IMR-90 (cell line): Measurements from ENCODE around the gene PTK7. TPM values are rescaled to one million over a fixed set of nuclear protein-coding genes. Genes with fewer than 3 reads are reported as not detected.

Experiments used
- ATAC-seq: fragments of 200-7000 bp; cut with Tn5 transposase; 2 replicates; pipeline ENCODE4 v1.9.1; 2020; ENCODE audit warnings: low read depth, mild to moderate bottlenecking, moderate library complexity
- BruUV-seq: library from RNA; stranded (reverse); fragments of 400-500 nt; replicated peaks from 2 replicates; lab custom pipeline; 2021; lab: Mats Ljungman, UMichigan
- CTCF ChIA-PET: fragments of 300-600 bp; formaldehyde crosslinking; extraction: SDS; loops from one replicate; lab custom pipeline; 2021; ENCODE audit warnings: antibody characterized with exemption; lab: Yijun Ruan, JAX
- POLR2A ChIA-PET: fragments of 300-600 bp; sonication (Branson Sonifier 250); formaldehyde crosslinking; loops from one replicate; lab custom pipeline; 2022; ENCODE audit warnings: antibody characterized with exemption; ENCODE audit not compliant: unreplicated experiment; lab: Charles Lee
- DNase-seq: peaks from one replicate; pipeline ENCODE4 v3.0.0; 2013
- H2AFZ ChIP-seq: replicated peaks from 2 replicates; pipeline ENCODE3; 2013; ENCODE audit warnings: low read length, mild to moderate bottlenecking; ENCODE audit not compliant: poor library complexity
- H2AK5ac ChIP-seq: 2 replicates; pipeline ENCODE4 v1.6.1; 2013; ENCODE audit warnings: low read depth, low read length, inconsistent platforms
- H2AK9ac ChIP-seq: replicated peaks from 2 replicates; pipeline ENCODE3; 2013; ENCODE audit warnings: mild to moderate bottlenecking, low read depth, low read length, moderate library complexity; ENCODE audit not compliant: poor library complexity
- H2BK120ac ChIP-seq: 2 replicates; pipeline ENCODE4 v1.6.1; 2013; ENCODE audit warnings: low read depth, low read length, inconsistent platforms
- H2BK15ac ChIP-seq: 3 replicates; pipeline ENCODE4 v1.6.1; 2013; ENCODE audit warnings: low read depth, low read length, inconsistent platforms
- H2BK20ac ChIP-seq: 2 replicates; pipeline ENCODE4 v1.6.1; 2013; ENCODE audit warnings: low read depth, mild to moderate bottlenecking, inconsistent platforms, low read length, moderate library complexity
- H2BK5ac ChIP-seq: 2 replicates; pipeline ENCODE4 v1.6.1; 2013; ENCODE audit warnings: mild to moderate bottlenecking, low read depth, low read length, inconsistent platforms; ENCODE audit not compliant: poor library complexity, severe bottlenecking
- H3K14ac ChIP-seq: replicated peaks from 2 replicates; pipeline ENCODE4 v1.6.1; 2013; ENCODE audit warnings: low read depth, low read length, inconsistent platforms
- H3K18ac ChIP-seq: 2 replicates; pipeline ENCODE4 v1.6.1; 2013; ENCODE audit warnings: low read depth, low read length, control low read depth
- H3K23ac ChIP-seq: 2 replicates; pipeline ENCODE4 v1.6.1; 2013; ENCODE audit warnings: low read depth, low read length, inconsistent platforms
- H3K27ac ChIP-seq: 2 replicates; pipeline ENCODE4 v1.5.1; 2013; ENCODE audit warnings: mild to moderate bottlenecking, control low read depth, low read length; ENCODE audit not compliant: insufficient read depth
- H3K27me3 ChIP-seq: 2 replicates; pipeline ENCODE4 v1.6.1; 2013; ENCODE audit warnings: low read length; ENCODE audit not compliant: control insufficient read depth, insufficient read depth
- H3K36me3 ChIP-seq: 2 replicates; pipeline ENCODE4 v1.6.1; 2013; ENCODE audit warnings: low read length, mixed read lengths; ENCODE audit not compliant: control insufficient read depth, insufficient read depth
- H3K4ac ChIP-seq: 2 replicates; pipeline ENCODE4 v1.6.1; 2013; ENCODE audit warnings: low read depth, low read length, inconsistent platforms
- H3K4me1 ChIP-seq: 2 replicates; pipeline ENCODE4 v1.6.1; 2013; ENCODE audit warnings: low read length, mixed read lengths; ENCODE audit not compliant: control insufficient read depth, insufficient read depth
- H3K4me2 ChIP-seq: 2 replicates; pipeline ENCODE4 v1.6.1; 2013; ENCODE audit warnings: low read depth, mild to moderate bottlenecking, control low read depth, low read length, moderate library complexity
- H3K4me3 ChIP-seq: 2 replicates; pipeline ENCODE4 v1.5.1; 2013; ENCODE audit warnings: low read depth, mild to moderate bottlenecking, control low read depth, low read length, moderate library complexity; ENCODE audit not compliant: insufficient read depth
- H3K56ac ChIP-seq: 2 replicates; pipeline ENCODE4 v1.6.1; 2013; ENCODE audit warnings: low read length, inconsistent platforms; ENCODE audit not compliant: insufficient read depth; ENCODE audit errors: extremely low read depth
- H3K79me1 ChIP-seq, 2 experiments: 2 replicates each; pipeline ENCODE4 v1.6.1; 2013; ENCODE audit warnings: low read length in 2 of 2, inconsistent platforms in 1 of 2, low read depth in 1 of 2
- H3K9ac ChIP-seq: 2 replicates; pipeline ENCODE4 v1.6.1; 2013; ENCODE audit warnings: low read depth, low read length, control low read depth
- H3K9me1 ChIP-seq: 2 replicates; pipeline ENCODE4 v1.6.1; 2013; ENCODE audit warnings: low read length, inconsistent platforms; ENCODE audit not compliant: insufficient read depth
- H3K9me3 ChIP-seq: 2 replicates; pipeline ENCODE4 v1.6.1; 2013; ENCODE audit warnings: low read length; ENCODE audit not compliant: control insufficient read depth, insufficient read depth
- H4K20me1 ChIP-seq: 2 replicates; pipeline ENCODE4 v1.6.1; 2013; ENCODE audit warnings: low read length, inconsistent platforms; ENCODE audit not compliant: insufficient read depth
- H4K5ac ChIP-seq: 2 replicates; pipeline ENCODE4 v1.6.1; 2013; ENCODE audit warnings: mild to moderate bottlenecking, low read depth, low read length, control low read depth
- H4K8ac ChIP-seq, 2 experiments: 2 replicates each; pipeline ENCODE4 v1.6.1; 2013; ENCODE audit warnings: low read depth in 2 of 2, low read length in 2 of 2, control low read depth in 1 of 2, inconsistent platforms in 1 of 2
- H4K91ac ChIP-seq: 2 replicates; pipeline ENCODE4 v1.6.1; 2013; ENCODE audit warnings: low read depth, low read length, inconsistent platforms; ENCODE audit not compliant: insufficient read depth
- BHLHE40 ChIP-seq: fragments of 150-350 bp; IDR thresholded peaks from 2 replicates; pipeline ENCODE4 v1.6.1; 2016; ENCODE audit warnings: mild to moderate bottlenecking, low read depth, low read length
- CTCF ChIP-seq: conservative IDR thresholded peaks from 2 replicates; pipeline ENCODE4 v1.5.1; 2012; ENCODE audit warnings: mild to moderate bottlenecking, low read depth, low read length, improper control_type of control experiment
- MAFK ChIP-seq: IDR thresholded peaks from 2 replicates; pipeline ENCODE4 v1.6.1; 2012; ENCODE audit warnings: low read depth, low read length, improper control_type of control experiment
- NFE2L2 ChIP-seq: fragments of 150-350 bp; IDR thresholded peaks from 2 replicates; pipeline ENCODE4 v1.6.1; 2016; ENCODE audit warnings: low read depth, mild to moderate bottlenecking, low read length
- POLR2A ChIP-seq: IDR thresholded peaks from 2 replicates; pipeline ENCODE4 v1.6.1; 2012; ENCODE audit warnings: mild to moderate bottlenecking, low read depth, low read length
- RAD21 ChIP-seq: IDR thresholded peaks from 2 replicates; pipeline ENCODE4 v1.6.1; 2012; ENCODE audit warnings: low read length, improper control_type of control experiment
- RCOR1 ChIP-seq: IDR thresholded peaks from 2 replicates; pipeline ENCODE4 v1.6.1; 2012; ENCODE audit warnings: mild to moderate bottlenecking, low read length, improper control_type of control experiment; ENCODE audit not compliant: insufficient replicate concordance
- RFX5 ChIP-seq: IDR thresholded peaks from 2 replicates; pipeline ENCODE4 v1.8.0; 2012; ENCODE audit warnings: low read depth, mild to moderate bottlenecking, low read length, moderate library complexity
- USF2 ChIP-seq: fragments of 150-350 bp; IDR thresholded peaks from 2 replicates; pipeline ENCODE4 v1.6.1; 2017; ENCODE audit warnings: mild to moderate bottlenecking, antibody characterized with exemption, low read length, low read depth
- WGBS, 2 experiments: methylation state at CpG; one replicate each; pipeline versions ENCODE4 v1.1.5 to v1.1.7; 2013; ENCODE audit warnings: missing lambda C conversion rate in 2 of 2; ENCODE audit not compliant: insufficient read length in 1 of 2; ENCODE audit errors: extremely low coverage in 2 of 2; 5-methylcytosine and 5-hydroxymethylcytosine counted together
- dilution Hi-C: fragments of 300-500 bp; cut with HindIII; formaldehyde crosslinking; loops from one replicate; pipeline ENCODE4 v1.14.3; 2018; ENCODE audit warnings: low sequenced_read_pairs; ENCODE audit not compliant: unreplicated experiment
- in situ Hi-C: fragments of 300-500 bp; cut with MboI; formaldehyde crosslinking; loops from 3 replicates; pipeline ENCODE4 v1.14.3; 2019; ENCODE audit warnings: low sequenced_read_pairs, inconsistent platforms, mixed read lengths
- intact Hi-C: fragments of 100-400 bp; cut with micrococcal nuclease; formaldehyde crosslinking; loops from 2 replicates; pipeline ENCODE4 v1.10.0; 2022
- polyA plus RNA-seq, 3 experiments: library from polyadenylated mRNA; depleted of rRNA; stranded (reverse); fragments of >200 nt; gene quantifications; 2 replicates each; pipeline ENCODE4 v1.2.3, GENCODE V29; 2012; ENCODE audit warnings: low replicate concordance in 1 of 3
- total RNA-seq: library from RNA; depleted of rRNA; stranded (reverse); fragments of >200 nt; gene quantifications from 2 replicates; pipeline ENCODE4 v1.2.3, GENCODE V29; 2012
- TF ChIP-seq, protein P1 (sequence below): fragments of 150-350 bp; IDR thresholded peaks from 2 replicates; pipeline ENCODE4 v1.6.1; 2016; ENCODE audit warnings: low read depth, mild to moderate bottlenecking, low read length, moderate library complexity, borderline replicate concordance

The PTK7 gene
- total and polyA plus RNA-seq, 2 of the 4 experiments (the other 2 are of a cell fraction), result 47.1 to 142 TPM

- POLR2A ChIA-PET, result no interaction called here
Measured at GRCh38 chr6:43038727-43039126, 37.4 kb upstream of the PTK7 start.

More at GRCh38 chr6:43038727-43039126, 37.4 kb upstream of the PTK7 start:
- no peak for DNase-seq
- intact Hi-C loops (no loop called here), in situ Hi-C loops (no loop called here), dilution Hi-C loops (no loop called here)
- Histone ChIP-seq H3K4ac (no peak overlapping the region), H2AK5ac (no peak overlapping the region), H3K9ac (no peak overlapping the region), H3K23ac (no peak overlapping the region), H4K8ac (no peak overlapping the region), H3K56ac (no peak overlapping the region), H3K79me1 (peaks cover 7 to 9% of the 10 kb centered on the region in 2 experiments; a peak in 2 of 4 replicates), H3K4me2 (no peak overlapping the region), H2AFZ (no peak overlapping the region), H3K4me3 (no peak overlapping the region), H3K9me1 (no peaks in the 10 kb centered on the region), H4K5ac (no peak overlapping the region), H3K4me1 (no peaks in the 10 kb centered on the region), H3K18ac (no peak overlapping the region), H2BK120ac (no peak overlapping the region), H3K27me3 (no peaks in the 10 kb centered on the region), H4K91ac (no peak overlapping the region), H2AK9ac (no peak overlapping the region), H2BK15ac (no peak overlapping the region), H4K20me1 (0 out of 2 replicates have a peak, but pooled peaks cover 3% of the 10 kb centered on the region), H3K27ac (no peak overlapping the region), H2BK20ac (no peak overlapping the region), H3K36me3 (peaks cover 67% of the 10 kb centered on the region), H3K14ac (no peak overlapping the region), H2BK5ac (no peak overlapping the region), H3K9me3 (no peaks in the 10 kb centered on the region)
- WGBS, 2 experiments, result 96% methylated on average over 9 of the region's 9 CpGs; no CpG with 5 or more reads in 1 of the 2 experiments
- CTCF ChIA-PET, result no interaction called here
- no TSS peak for BruUV-seq
- TF ChIP-seq USF2 (no peak), RCOR1 (no peak), RFX5 (no peak), MAFK (no peak), RAD21 (no peak), CTCF (no peak), BHLHE40 (no peak), POLR2A (no peak), NFE2L2 (no peak)
- TF ChIP-seq, protein P1, sequence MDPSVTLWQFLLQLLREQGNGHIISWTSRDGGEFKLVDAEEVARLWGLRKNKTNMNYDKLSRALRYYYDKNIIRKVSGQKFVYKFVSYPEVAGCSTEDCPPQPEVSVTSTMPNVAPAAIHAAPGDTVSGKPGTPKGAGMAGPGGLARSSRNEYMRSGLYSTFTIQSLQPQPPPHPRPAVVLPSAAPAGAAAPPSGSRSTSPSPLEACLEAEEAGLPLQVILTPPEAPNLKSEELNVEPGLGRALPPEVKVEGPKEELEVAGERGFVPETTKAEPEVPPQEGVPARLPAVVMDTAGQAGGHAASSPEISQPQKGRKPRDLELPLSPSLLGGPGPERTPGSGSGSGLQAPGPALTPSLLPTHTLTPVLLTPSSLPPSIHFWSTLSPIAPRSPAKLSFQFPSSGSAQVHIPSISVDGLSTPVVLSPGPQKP, result no peak
- ATAC-seq, result no peak
